Endothelial cell of umbilical vein (primary cell): ENCODE measurements around the gene CDIPT. TPM values are rescaled to one million over a fixed set of nuclear protein-coding genes. Genes with fewer than 3 reads are reported as not detected.
"Not testable (repeated sequence)": the region's sequence is repeated elsewhere in the genome, so short reads cannot be mapped to it uniquely, and the experiment has no call there.

Experiments used
- BruUV-seq: library from RNA; stranded (reverse); fragments of 400-500 nt; replicated peaks from 2 replicates; lab custom pipeline; 2021; lab: Mats Ljungman, UMichigan
- CTCF ChIA-PET: fragments of 300-600, 350-600 bp; sonication (Branson Sonifier 250); formaldehyde crosslinking; loops from one replicate; lab custom pipeline; 2021; ENCODE audit warnings: antibody characterized with exemption, inconsistent platforms; lab: Charles Lee
- POLR2A ChIA-PET: fragments of 300-600, 350-600 bp; sonication (Branson Sonifier 250); formaldehyde crosslinking; loops from one replicate; lab custom pipeline; 2021; ENCODE audit warnings: antibody characterized with exemption, inconsistent platforms; lab: Charles Lee
- DNase-seq: peaks from one replicate; pipeline ENCODE4 v3.0.0-alpha.2; 2011; ENCODE audit warnings: low read depth, low spot score
- FAIRE-seq: peaks from 2 replicates; lab custom pipeline; 2011; peaks lifted over from hg19 to GRCh38; lab: Jason Lieb, UNC
- H2AFZ ChIP-seq: 2 replicates; pipeline ENCODE4 v1.6.0; 2012; ENCODE audit warnings: low read depth, low read length, control low read depth, inconsistent platforms
- H3K27ac ChIP-seq: 2 replicates; pipeline ENCODE4 v1.5.1; 2011; ENCODE audit warnings: low read depth, mild to moderate bottlenecking, control low read depth, low read length, moderate library complexity; ENCODE audit not compliant: insufficient read depth
- H3K27me3 ChIP-seq, 2 experiments: 2 replicates each; pipeline versions ENCODE4 v1.6.0 to v1.6.1; 2011; ENCODE audit warnings: low read length in 2 of 2, mixed read lengths in 1 of 2; ENCODE audit not compliant: control insufficient read depth in 2 of 2, insufficient read depth in 2 of 2
- H3K36me3 ChIP-seq, 2 experiments: 2 replicates in 1 of 2; 3 replicates in 1 of 2; pipeline ENCODE4 v1.5.1; 2011; ENCODE audit warnings: low read length in 2 of 2, mild to moderate bottlenecking in 1 of 2, moderate library complexity in 1 of 2; ENCODE audit not compliant: control insufficient read depth in 2 of 2, insufficient read depth in 2 of 2; ENCODE audit errors: extremely low read depth in 1 of 2
- H3K4me1 ChIP-seq: 3 replicates; pipeline ENCODE4 v1.5.1; 2011; ENCODE audit warnings: mild to moderate bottlenecking, low read length; ENCODE audit not compliant: control insufficient read depth, insufficient read depth; ENCODE audit errors: extremely low read depth
- H3K4me2 ChIP-seq: 2 replicates; pipeline ENCODE4 v1.6.1; 2011; ENCODE audit warnings: low read length, control low read depth, mixed read lengths; ENCODE audit not compliant: insufficient read depth
- H3K4me3 ChIP-seq, 3 experiments: fragments of 200-600 bp in 1 of 3; sonication (generic), shearing (Covaris generic) in 1 of 3; replicated peaks in 1 of 3; 2 replicates each; pipeline ENCODE4 v1.5.1; 2011 to 2016; ENCODE audit warnings: control low read depth in 3 of 3, low read length in 3 of 3, mild to moderate bottlenecking in 2 of 3, inconsistent platforms in 1 of 3, low read depth in 1 of 3, moderate library complexity in 1 of 3; ENCODE audit not compliant: insufficient read depth in 1 of 3
- H3K79me2 ChIP-seq: 2 replicates; pipeline ENCODE4 v1.6.0; 2012; ENCODE audit warnings: low read length, inconsistent platforms; ENCODE audit not compliant: control insufficient read depth, insufficient read depth
- H3K9ac ChIP-seq: replicated peaks from 2 replicates; pipeline ENCODE3; 2011; ENCODE audit warnings: low read length, control low read depth; ENCODE audit not compliant: insufficient read depth; ENCODE audit errors: extremely low read depth
- H3K9me1 ChIP-seq: replicated peaks from 3 replicates; pipeline ENCODE4 v1.6.0; 2011; ENCODE audit warnings: mild to moderate bottlenecking, low read length; ENCODE audit not compliant: control insufficient read depth, insufficient read depth; ENCODE audit errors: extremely low read depth
- H3K9me3 ChIP-seq: replicated peaks from 2 replicates; pipeline ENCODE4 v1.5.1; 2012; ENCODE audit warnings: low read length, inconsistent platforms; ENCODE audit not compliant: control insufficient read depth, insufficient read depth
- H4K20me1 ChIP-seq: replicated peaks from 2 replicates; pipeline ENCODE3; 2011; ENCODE audit warnings: mild to moderate bottlenecking, low read length; ENCODE audit not compliant: control insufficient read depth, insufficient read depth; ENCODE audit errors: extremely low read depth
- CTCF ChIP-seq, 2 donors: IDR thresholded peaks; 1 replicate in 1 of 2; 2 replicates in 1 of 2; pipeline ENCODE4 v1.5.1; 2011; ENCODE audit warnings: low read length in 2 of 2, mild to moderate bottlenecking in 2 of 2, moderate library complexity in 2 of 2, control low read depth in 1 of 2, inconsistent platforms in 1 of 2, low read depth in 1 of 2; ENCODE audit not compliant: insufficient read depth in 1 of 2; ENCODE audit errors: extremely low read depth in 1 of 2
- EZH2 ChIP-seq: IDR thresholded peaks from 2 replicates; pipeline ENCODE4 v1.6.1; 2012; ENCODE audit warnings: borderline replicate concordance, low read depth, mild to moderate bottlenecking, moderate library complexity, low read length, inconsistent platforms; ENCODE audit not compliant: severe bottlenecking
- FOS ChIP-seq: IDR thresholded peaks from 2 replicates; pipeline ENCODE4 v1.6.1; 2011; ENCODE audit warnings: mild to moderate bottlenecking, low read length, moderate library complexity, borderline replicate concordance; ENCODE audit not compliant: insufficient read depth
- GATA2 ChIP-seq: IDR thresholded peaks from 2 replicates; pipeline ENCODE4 v1.7.0; 2011; ENCODE audit warnings: low read depth, mild to moderate bottlenecking, moderate library complexity, mixed read lengths, low read length; ENCODE audit not compliant: insufficient read length, insufficient read depth
- JUN ChIP-seq: IDR thresholded peaks from 2 replicates; pipeline ENCODE4 v1.6.1; 2011; ENCODE audit warnings: borderline replicate concordance, low read depth; ENCODE audit not compliant: insufficient read length, insufficient read depth
- MAX ChIP-seq: IDR thresholded peaks from 2 replicates; pipeline ENCODE4 v1.6.1; 2011; ENCODE audit not compliant: insufficient read depth, insufficient read length
- MYC ChIP-seq: IDR thresholded peaks from one replicate; pipeline ENCODE4 v1.6.1; 2011; ENCODE audit warnings: mild to moderate bottlenecking, low read depth, low read length
- POLR2A ChIP-seq: IDR thresholded peaks from 2 replicates; pipeline ENCODE4 v1.6.1; 2012; ENCODE audit warnings: low read depth, mild to moderate bottlenecking, control low read depth, low read length
- POLR2AphosphoS5 ChIP-seq: IDR thresholded peaks from 2 replicates; pipeline ENCODE4 v1.6.1; 2012; ENCODE audit warnings: low read depth, mild to moderate bottlenecking, control low read depth, low read length, moderate library complexity; ENCODE audit not compliant: insufficient read depth
- dilution Hi-C: fragments of 300-500 bp; cut with MboI; formaldehyde crosslinking; loops from one replicate; pipeline ENCODE4 v1.15.0; 2019; ENCODE audit warnings: low sequenced_read_pairs; ENCODE audit not compliant: extremely low pct_ligation_motif_present
- intact Hi-C: fragments of 100-400 bp; cut with micrococcal nuclease; formaldehyde crosslinking; loops from one replicate; pipeline ENCODE4 v1.10.0; 2022
- polyA plus RNA-seq, 4 experiments: library from polyadenylated mRNA; depleted of rRNA in 3 of 4; stranded (reverse) in 3 of 4; unstranded in 1 of 4; fragments of >200 nt; gene quantifications; 2 replicates each; pipeline versions ENCODE4 v1.2.1 to v1.2.3, GENCODE V29; 2011 to 2012; ENCODE audit warnings: missing spikeins in 1 of 4
- total RNA-seq: library from RNA; stranded (reverse); gene quantifications from 2 replicates; pipeline ENCODE4 v1.2.3, GENCODE V29; 2021

Gene CDIPT
- total and polyA plus RNA-seq, 2 donors (not counting 3 experiments of a cell fraction or from before 2014, with no cell fraction given): 68.7 to 161 TPM

GRCh38 chr16:29871822-29872546 is 9.0 kb upstream of the CDIPT start:
- Histone ChIP-seq H3K4me1 (no peaks in the 10 kb centered on the region), H3K9ac (no peak overlapping the region), H3K79me2 (no peaks in the 10 kb centered on the region), H3K9me1 (no peaks in the 10 kb centered on the region), H4K20me1 (no peaks in the 10 kb centered on the region), H3K4me2 (no peak overlapping the region), H3K36me3 (no peaks in the 10 kb centered on the region), H3K27ac (no peak overlapping the region), H3K9me3 (no peaks in the 10 kb centered on the region), H2AFZ (no peak overlapping the region), H3K27me3 (peaks cover 11 to 13% of the 10 kb centered on the region in 2 experiments), H3K4me3 (no peak overlapping the region)
- BruUV-seq: no TSS peak
- POLR2A ChIA-PET: no interaction called here
- DNase-seq (no peak), FAIRE-seq (no peak)
- dilution Hi-C loops: no loop called here
- intact Hi-C loops: no loop called here
- CTCF ChIA-PET: interaction anchor here (0.7 to 2.1 kb wide), 4 partner anchors 24 to 134 kb away, joined by 3 to 11 read pairs (median 4); no protein-coding TSS in a partner anchor
- no peak for TF ChIP-seq JUN
- no peak for TF ChIP-seq POLR2AphosphoS5
- TF ChIP-seq MYC: no peak
- no peak for TF ChIP-seq CTCF (IDR thresholded peaks at IDR 0.05; ENCODE audit: extremely low read depth in 1 of 2, insufficient read depth in 1 of 2, low read depth in 1 of 2, low read length in 2 of 2)
- TF ChIP-seq EZH2: no peak
- TF ChIP-seq POLR2A: no peak
- TF ChIP-seq FOS: no peak
- TF ChIP-seq GATA2: no peak
- no peak for TF ChIP-seq MAX

- FAIRE-seq, H3K27me3 ChIP-seq, H2AFZ ChIP-seq, BruUV-seq, H3K27ac ChIP-seq, H3K4me1 ChIP-seq, dilution Hi-C loops, H3K4me2 ChIP-seq, POLR2A ChIA-PET, H3K9me1 ChIP-seq, H3K4me3 ChIP-seq, H3K36me3 ChIP-seq, H3K79me2 ChIP-seq, DNase-seq, H3K9ac ChIP-seq, H3K9me3 ChIP-seq, H4K20me1 ChIP-seq, intact Hi-C loops: not testable (repeated sequence)
- CTCF ChIA-PET: interaction anchor here (2.0 kb wide), 1 partner anchor 21 kb away, joined by 8 read pairs; no protein-coding TSS in a partner anchor
Measured at GRCh38 chr16:29869067-29869466, 6.0 kb upstream of the CDIPT start.
